Endodermal cell (in vitro differentiated cells): Measurements from ENCODE around the gene ORMDL1. TPM values are rescaled to one million over a fixed set of nuclear protein-coding genes. Genes with fewer than 3 reads are reported as not detected.
"Not testable (repeated sequence)": the region's sequence is repeated elsewhere in the genome, so short reads cannot be mapped to it uniquely, and the experiment has no call there.

Source experiments
- DNase-seq: peaks from one replicate; pipeline ENCODE4 v3.0.0-alpha.2; 2017
- H3K27ac ChIP-seq: 2 replicates; pipeline ENCODE4 v1.5.1; 2013; ENCODE audit warnings: mild to moderate bottlenecking, low read depth, low read length, moderate library complexity
- H3K27me3 ChIP-seq: 2 replicates; pipeline ENCODE4 v1.6.1; 2013; ENCODE audit warnings: mild to moderate bottlenecking, low read length, moderate library complexity; ENCODE audit not compliant: insufficient read depth, control insufficient read depth, poor library complexity, severe bottlenecking
- H3K36me3 ChIP-seq: 2 replicates; pipeline ENCODE4 v1.7.0; 2013; ENCODE audit warnings: mild to moderate bottlenecking, low read length, moderate library complexity; ENCODE audit not compliant: control insufficient read depth, insufficient read depth
- H3K4me1 ChIP-seq: one replicate; pipeline ENCODE4 v1.7.0; 2013; ENCODE audit warnings: low read length; ENCODE audit not compliant: control insufficient read depth, insufficient read depth
- H3K4me3 ChIP-seq: 2 replicates; pipeline ENCODE4 v1.5.1; 2013; ENCODE audit warnings: mild to moderate bottlenecking, low read length, moderate library complexity
- H3K9ac ChIP-seq: 2 replicates; pipeline ENCODE4 v1.6.1; 2013; ENCODE audit warnings: mild to moderate bottlenecking, low read length, moderate library complexity; ENCODE audit not compliant: poor library complexity, severe bottlenecking; ENCODE audit errors: extremely low read depth
- H3K9me3 ChIP-seq: 2 replicates; pipeline ENCODE4 v1.6.1; 2013; ENCODE audit warnings: mild to moderate bottlenecking, low read length, moderate library complexity; ENCODE audit not compliant: control insufficient read depth
- H3K27ac Mint-ChIP-seq: 2 replicates; pipeline ENCODE4 v1.8.0; 2020; ENCODE audit warnings: mixed read lengths
- H3K27me3 Mint-ChIP-seq: 2 replicates; pipeline ENCODE4 v1.8.0; 2021; ENCODE audit warnings: mild to moderate bottlenecking, mixed read lengths; ENCODE audit not compliant: insufficient read depth
- H3K36me3 Mint-ChIP-seq: 2 replicates; pipeline ENCODE4 v1.8.0; 2020; ENCODE audit warnings: low read depth, mixed read lengths
- H3K4me1 Mint-ChIP-seq: 2 replicates; pipeline ENCODE4 v1.8.0; 2020; ENCODE audit warnings: mixed read lengths
- H3K4me3 Mint-ChIP-seq: 2 replicates; pipeline ENCODE4 v1.8.0; 2020; ENCODE audit warnings: mild to moderate bottlenecking, moderate library complexity, mixed read lengths
- H3K9me3 Mint-ChIP-seq: 2 replicates; pipeline ENCODE4 v1.8.0; 2020; ENCODE audit warnings: mild to moderate bottlenecking, mixed read lengths
- WGBS, 2 experiments: methylation state at CpG; one replicate each; pipeline versions ENCODE4 v1.1.5 to v1.1.7; 2013; ENCODE audit warnings: missing lambda C conversion rate in 2 of 2, mixed read lengths in 1 of 2; ENCODE audit not compliant: insufficient coverage in 1 of 2, insufficient read length in 1 of 2; 5-methylcytosine and 5-hydroxymethylcytosine counted together
- total RNA-seq, 2 donors: library from RNA; stranded (reverse); fragmentation: NEBNext Ultra II Directional in 1 of 2; extraction: Animal tissue kit (Norgen Biotek cat#: 25700) in 1 of 2; gene quantifications; 2 replicates in 1 of 2; 3 replicates in 1 of 2; pipeline ENCODE4 v1.2.1, GENCODE V29; 2021
- TF ChIP-seq, protein P1 (sequence below): fragments of 200-600 bp; sonication (generic); conservative IDR thresholded peaks from 2 replicates; pipeline ENCODE4 v1.5.0; 2021; ENCODE audit warnings: antibody characterized with exemption, mild to moderate bottlenecking

ORMDL1 gene
- total RNA-seq, 2 donors from 2014 or later: 51.2 to 53.0 TPM

GRCh38 chr2:189763908-189764661 is 20.1 kb downstream of the ORMDL1 start:
- peaks cover 23% of the 10 kb centered on the region for H3K36me3 Mint-ChIP-seq
- no peaks in the 10 kb centered on the region for H3K9me3 Mint-ChIP-seq
- no peak overlapping the region for H3K9ac ChIP-seq
- H3K27ac Mint-ChIP-seq: no peak overlapping the region
- TF ChIP-seq, protein P1, sequence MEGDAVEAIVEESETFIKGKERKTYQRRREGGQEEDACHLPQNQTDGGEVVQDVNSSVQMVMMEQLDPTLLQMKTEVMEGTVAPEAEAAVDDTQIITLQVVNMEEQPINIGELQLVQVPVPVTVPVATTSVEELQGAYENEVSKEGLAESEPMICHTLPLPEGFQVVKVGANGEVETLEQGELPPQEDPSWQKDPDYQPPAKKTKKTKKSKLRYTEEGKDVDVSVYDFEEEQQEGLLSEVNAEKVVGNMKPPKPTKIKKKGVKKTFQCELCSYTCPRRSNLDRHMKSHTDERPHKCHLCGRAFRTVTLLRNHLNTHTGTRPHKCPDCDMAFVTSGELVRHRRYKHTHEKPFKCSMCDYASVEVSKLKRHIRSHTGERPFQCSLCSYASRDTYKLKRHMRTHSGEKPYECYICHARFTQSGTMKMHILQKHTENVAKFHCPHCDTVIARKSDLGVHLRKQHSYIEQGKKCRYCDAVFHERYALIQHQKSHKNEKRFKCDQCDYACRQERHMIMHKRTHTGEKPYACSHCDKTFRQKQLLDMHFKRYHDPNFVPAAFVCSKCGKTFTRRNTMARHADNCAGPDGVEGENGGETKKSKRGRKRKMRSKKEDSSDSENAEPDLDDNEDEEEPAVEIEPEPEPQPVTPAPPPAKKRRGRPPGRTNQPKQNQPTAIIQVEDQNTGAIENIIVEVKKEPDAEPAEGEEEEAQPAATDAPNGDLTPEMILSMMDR: peak; percentile 24
- H3K4me3 Mint-ChIP-seq: peak overlapping the region; percentile 86
- H3K4me1 ChIP-seq: no peaks in the 10 kb centered on the region
- no peak overlapping the region for H3K27ac ChIP-seq
- WGBS, 2 experiments: 97 to 100% methylated on average over 3 to 4 of the region's 4 CpGs
- DNase-seq: no peak
- no peaks in the 10 kb centered on the region for H3K27me3 ChIP-seq
- H3K36me3 ChIP-seq: peaks cover 21% of the 10 kb centered on the region
- H3K4me3 ChIP-seq: peak overlapping the region; percentile 98
- H3K9me3 ChIP-seq: no peaks in the 10 kb centered on the region
- no peaks in the 10 kb centered on the region for H3K27me3 Mint-ChIP-seq
- H3K4me1 Mint-ChIP-seq: peaks cover 3% of the 10 kb centered on the region

GRCh38 chr2:189762551-189763298 is 21.4 kb downstream of the ORMDL1 start, which contains the start of gene OSGEPL1:
TSS of gene OSGEPL1 (minus strand) at chr2:189762792. CDS start at chr2:189761640, 1,152 bp downstream.
- Mint-ChIP-seq H3K9me3 (no peaks in the 10 kb centered on the region), H3K4me1 (peaks cover 3% of the 10 kb centered on the region), H3K36me3 (peaks cover 21% of the 10 kb centered on the region), H3K4me3 (peak within 1 kb of the TSS; percentile 86), H3K27me3 (no peaks in the 10 kb centered on the region), H3K27ac (peak within 1 kb of the TSS; percentile 97)
- peak within 1 kb of the TSS; percentile 74 for H3K9ac ChIP-seq
- TF ChIP-seq, protein P1: peak; percentile 74
- DNase-seq: peak; percentile 97
- H3K9me3 ChIP-seq: no peaks in the 10 kb centered on the region
- H3K4me3 ChIP-seq: peak within 1 kb of the TSS; percentile 98
- peaks cover 12% of the 10 kb centered on the region for H3K36me3 ChIP-seq
- H3K4me1 ChIP-seq: no peaks in the 10 kb centered on the region
- 0% methylated on average over 23 to 33 of the region's 33 CpGs for WGBS, 2 experiments
- H3K27me3 ChIP-seq: no peaks in the 10 kb centered on the region
- peak within 1 kb of the TSS; percentile 71 for H3K27ac ChIP-seq

- H3K27ac Mint-ChIP-seq: peak overlapping the region; percentile 97
- H3K36me3 Mint-ChIP-seq: peaks cover 20% of the 10 kb centered on the region
- TF ChIP-seq, protein P1: no peak
- Histone ChIP-seq H3K4me3 (peak overlapping the region; percentile 98), H3K9ac (peak overlapping the region; percentile 74), H3K27me3 (no peaks in the 10 kb centered on the region), H3K9me3 (no peaks in the 10 kb centered on the region), H3K27ac (peak overlapping the region; percentile 71), H3K36me3 (peaks cover 11% of the 10 kb centered on the region), H3K4me1 (no peaks in the 10 kb centered on the region)
- no peaks in the 10 kb centered on the region for H3K9me3 Mint-ChIP-seq
- H3K4me1 Mint-ChIP-seq: peaks cover 3% of the 10 kb centered on the region
- 2 to 5% methylated on average over 7 of the region's 7 CpGs for whole genome bisulfite sequencing, 2 experiments
- no peak for DNase-seq
- peak overlapping the region; percentile 86 for H3K4me3 Mint-ChIP-seq
- no peaks in the 10 kb centered on the region for H3K27me3 Mint-ChIP-seq
Measured at GRCh38 chr2:189762229-189762550, 21.9 kb downstream of the ORMDL1 start.

DNA sequence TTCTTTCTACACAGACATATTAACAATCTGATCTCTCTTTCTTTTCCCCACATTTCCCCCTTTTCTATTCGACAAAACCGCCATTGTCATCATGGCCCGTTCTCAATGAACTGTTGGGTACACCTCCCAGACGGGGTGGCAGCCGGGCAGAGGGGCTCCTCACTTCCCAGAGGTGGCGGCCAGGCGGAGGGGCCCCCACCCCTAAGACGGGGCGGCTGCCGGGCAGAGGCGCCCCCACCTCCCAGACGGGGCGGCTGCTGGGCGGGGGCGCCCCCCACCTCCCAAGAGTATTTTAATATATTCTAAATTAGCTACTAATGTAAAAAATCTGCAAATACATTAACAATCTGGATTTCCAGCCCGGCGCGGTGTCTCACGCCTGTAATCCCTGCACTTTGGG is 24.0 kb downstream of the ORMDL1 start:
- H3K4me1 Mint-ChIP-seq, H3K4me3 ChIP-seq, H3K36me3 Mint-ChIP-seq, H3K27ac ChIP-seq, DNase-seq, H3K27me3 Mint-ChIP-seq, H3K9me3 Mint-ChIP-seq, H3K4me1 ChIP-seq, H3K27me3 ChIP-seq, H3K27ac Mint-ChIP-seq, H3K9ac ChIP-seq, H3K36me3 ChIP-seq, H3K9me3 ChIP-seq, H3K4me3 Mint-ChIP-seq: not testable (repeated sequence)
- 62 to 95% methylated on average over 4 to 17 of the region's 19 CpGs for WGBS, 2 experiments
